Amniotic epithelial cell (primary cell): ENCODE measurements around the gene PDCD11.

Experiments used
- DNase-seq: peaks from one replicate; pipeline ENCODE4 v3.0.0-alpha.2; 2010; ENCODE audit warnings: low read depth

Gene PDCD11

GRCh38 chr10:103449208-103450144 is 53.0 kb downstream of the PDCD11 start:
- DNase-seq: no peak

DNA sequence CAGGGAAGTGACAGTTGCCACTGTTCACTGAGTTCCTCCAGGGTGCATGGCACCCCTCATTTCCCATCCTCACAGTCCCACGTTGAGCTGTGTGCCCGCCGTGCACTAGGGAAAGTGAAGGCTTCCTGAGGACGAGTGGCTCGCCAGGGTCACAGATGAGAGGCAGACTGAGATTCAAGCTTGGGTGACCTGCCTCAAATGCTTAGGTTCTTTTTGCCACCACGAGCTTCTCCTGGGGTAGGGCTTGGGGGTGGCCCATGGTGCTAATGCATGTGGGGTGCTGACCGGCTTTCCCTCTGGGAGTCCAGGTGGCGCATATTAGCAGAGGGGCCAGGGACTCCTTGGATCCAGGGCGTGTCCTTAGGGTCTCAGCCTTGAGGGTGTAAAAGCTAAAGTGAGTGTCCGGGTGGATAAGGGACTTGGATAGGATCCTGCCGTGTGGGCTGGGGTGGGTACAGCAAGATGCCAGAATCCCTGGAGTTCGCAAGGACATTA is 53.8 kb downstream of the PDCD11 start:
- no peak for DNase-seq

- DNase-seq: no peak
Observed at GRCh38 chr10:103451091-103451813, 54.8 kb downstream of the PDCD11 start.

DNA sequence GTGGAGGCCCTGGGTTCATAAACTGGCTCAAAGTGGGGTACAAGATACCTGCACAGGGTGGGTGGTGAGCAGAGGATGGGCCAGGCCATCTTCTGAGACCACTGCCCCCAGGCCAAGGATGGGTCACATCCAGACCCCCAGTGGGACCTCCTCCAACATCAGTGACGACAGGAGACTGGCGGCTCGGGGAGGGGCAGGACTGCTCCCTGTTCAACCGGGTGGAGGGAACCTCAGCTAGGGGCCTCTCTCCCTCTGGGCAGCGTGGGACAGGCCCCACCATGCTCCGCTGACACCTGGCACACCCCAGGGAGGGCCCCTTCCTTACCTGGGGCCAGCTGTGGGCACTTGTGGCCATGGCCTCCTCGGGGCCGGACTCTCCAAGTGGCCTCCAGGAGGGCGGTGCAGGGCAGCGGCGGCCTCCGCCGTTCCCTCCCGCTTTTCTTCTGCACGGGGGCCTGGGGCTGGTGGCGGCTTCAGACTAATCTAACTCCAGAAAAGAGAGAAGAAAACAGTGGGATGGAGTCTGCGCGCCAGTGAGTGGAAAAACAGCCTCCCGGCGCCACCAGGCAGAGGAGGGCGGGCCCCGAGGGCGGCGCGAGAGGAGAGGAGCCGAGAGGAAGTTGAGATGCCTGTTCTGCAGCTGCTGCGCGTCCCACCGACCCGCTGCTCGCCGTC is 55.5 kb downstream of the PDCD11 start, which contains the start of gene CALHM2:
CALHM2 (minus strand) TSS at position 540 of the 675 bp plus-strand sequence. CDS start 2,429 bp downstream, outside the sequence.
- peak; percentile 31 for DNase-seq

GRCh38 chr10:103452506-103453230 is 56.2 kb downstream of the PDCD11 start:
- DNase-seq: peak; percentile 30

DNA sequence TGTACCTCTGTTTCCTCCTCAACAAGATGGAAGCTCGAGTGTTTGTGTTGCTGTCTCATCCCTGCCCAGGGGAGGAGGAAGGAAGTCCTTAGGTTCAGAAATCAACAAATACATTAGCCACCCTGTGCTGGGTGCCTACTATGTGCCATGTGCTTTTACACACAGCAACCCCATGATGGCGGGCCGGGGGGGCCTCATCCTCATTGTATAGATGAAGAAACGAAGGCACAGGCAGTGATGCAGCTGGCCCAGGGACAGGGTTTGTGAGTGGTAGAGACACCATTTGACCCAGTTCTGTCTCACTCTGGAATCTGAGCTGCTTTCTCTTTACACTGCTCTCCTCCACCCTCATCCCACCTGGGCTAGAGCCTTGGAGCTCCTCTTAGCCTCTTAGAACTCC is 57.6 kb downstream of the PDCD11 start:
- DNase-seq: no peak

DNA sequence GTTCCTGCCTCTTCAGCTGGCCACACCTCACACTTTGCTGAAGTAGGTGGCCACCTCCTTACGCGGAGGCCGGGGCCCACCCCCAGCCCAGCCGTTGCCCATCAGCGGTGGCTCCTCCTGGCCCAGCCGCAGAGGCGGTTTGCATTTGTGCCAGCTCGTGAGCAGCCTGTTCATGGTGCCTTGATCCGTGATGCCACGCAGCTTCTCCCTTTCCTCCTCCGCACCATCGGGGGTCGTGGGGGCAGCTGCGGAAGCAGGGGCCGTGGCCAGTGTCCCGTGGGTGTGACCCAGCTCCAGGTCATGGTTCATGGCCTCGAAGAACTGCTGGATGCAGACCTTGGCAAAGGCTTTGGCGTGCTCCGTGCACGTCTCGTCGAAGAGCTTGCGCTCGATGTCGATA is 58.8 kb downstream of the PDCD11 start:
- no peak for DNase-seq

- no peak for DNase-seq
Observed at GRCh38 chr10:103456074-103456660, 59.7 kb downstream of the PDCD11 start.

- no peak for DNase-seq
Observed at GRCh38 chr10:103457176-103457712, 60.8 kb downstream of the PDCD11 start.

GRCh38 chr10:103457896-103458583 is 61.6 kb downstream of the PDCD11 start:
- no peak for DNase-seq

- no peak for DNase-seq
Observed at GRCh38 chr10:103458720-103459119, 62.3 kb downstream of the PDCD11 start, which contains the start of gene CALHM1. Gene CALHM1 (minus strand): TSS chr10:103458900. CDS start chr10:103458751, 149 bp downstream.

DNA sequence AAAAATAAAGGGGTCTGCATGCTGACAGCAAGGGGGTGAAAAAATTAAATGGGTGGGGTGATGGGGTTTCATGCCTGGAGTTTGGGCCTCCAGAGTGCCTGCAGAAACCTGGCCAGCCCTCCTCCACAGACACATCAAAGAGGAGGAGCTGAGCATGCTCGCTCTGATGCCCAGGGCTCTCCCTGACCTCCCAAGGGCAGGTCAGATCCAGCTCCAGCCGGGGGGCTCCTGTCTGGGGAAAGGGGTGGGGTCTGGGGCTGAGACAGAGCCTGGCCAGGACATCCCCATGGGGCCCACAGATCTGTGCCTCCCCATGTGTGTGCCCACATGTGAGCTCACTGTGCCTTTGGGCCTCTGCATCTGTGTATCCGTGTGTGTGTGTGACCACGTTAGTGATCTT is 63.2 kb downstream of the PDCD11 start:
- no peak for DNase-seq

- DNase-seq: no peak
Observed at GRCh38 chr10:103463499-103463898, 67.1 kb downstream of the PDCD11 start.

- no peak for DNase-seq
Observed at GRCh38 chr10:103465411-103466179, 69.2 kb downstream of the PDCD11 start.

GRCh38 chr10:103466734-103467133 is 70.3 kb downstream of the PDCD11 start:
- DNase-seq: peak; percentile 49

GRCh38 chr10:103467406-103467805 is 71.0 kb downstream of the PDCD11 start:
- no peak for DNase-seq

DNA sequence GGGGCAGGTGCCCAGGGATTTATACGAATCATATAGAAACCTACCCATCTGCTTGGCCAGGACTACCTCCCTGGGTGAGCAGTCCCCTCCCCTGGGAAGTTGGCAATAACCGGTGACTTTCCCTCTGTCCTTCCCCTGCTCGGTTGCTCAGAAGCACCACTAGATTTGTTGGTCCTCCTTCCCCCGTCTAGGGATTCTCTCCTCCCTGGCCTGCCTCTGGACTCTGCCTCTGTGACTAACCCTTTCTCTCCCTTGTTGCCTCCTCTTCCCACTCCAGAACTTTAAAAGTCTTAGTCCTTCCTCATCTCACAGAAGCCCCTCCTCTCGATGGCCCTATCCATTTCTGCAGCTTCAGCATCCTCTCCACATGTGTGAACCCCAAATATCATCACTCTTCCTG is 72.8 kb downstream of the PDCD11 start:
- DNase-seq: no peak

GRCh38 chr10:103470761-103471653 is 74.6 kb downstream of the PDCD11 start:
- DNase-seq: no peak
